GM15510 (cell line): ENCODE data around the gene FXYD4.

Source experiments
- POLR2A ChIP-seq: IDR thresholded peaks from 3 replicates; pipeline ENCODE4 v1.6.1; 2011; ENCODE audit warnings: borderline replicate concordance; ENCODE audit not compliant: insufficient read length; ENCODE audit errors: extremely low read depth

Gene FXYD4

GRCh38 chr10:43420369-43421200 lies 49.1 kb downstream of the FXYD4 start:
- peak; percentile 78 for TF ChIP-seq POLR2A

DNA sequence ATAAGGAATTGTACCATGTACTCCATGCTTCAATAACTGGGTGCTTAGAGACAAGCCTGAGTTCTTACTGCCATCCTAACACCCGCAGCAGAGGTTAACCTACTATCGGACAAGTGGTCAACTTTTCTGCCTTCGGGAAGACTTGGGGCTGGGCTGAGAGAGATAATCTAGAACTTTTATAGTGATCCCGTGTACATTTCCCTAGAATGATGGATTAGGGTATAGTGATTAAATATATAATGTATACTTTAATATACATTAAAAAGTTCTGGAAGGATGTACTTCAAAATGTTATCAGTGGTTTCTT lies 49.7 kb downstream of the FXYD4 start:
- TF ChIP-seq POLR2A = no peak

DNA sequence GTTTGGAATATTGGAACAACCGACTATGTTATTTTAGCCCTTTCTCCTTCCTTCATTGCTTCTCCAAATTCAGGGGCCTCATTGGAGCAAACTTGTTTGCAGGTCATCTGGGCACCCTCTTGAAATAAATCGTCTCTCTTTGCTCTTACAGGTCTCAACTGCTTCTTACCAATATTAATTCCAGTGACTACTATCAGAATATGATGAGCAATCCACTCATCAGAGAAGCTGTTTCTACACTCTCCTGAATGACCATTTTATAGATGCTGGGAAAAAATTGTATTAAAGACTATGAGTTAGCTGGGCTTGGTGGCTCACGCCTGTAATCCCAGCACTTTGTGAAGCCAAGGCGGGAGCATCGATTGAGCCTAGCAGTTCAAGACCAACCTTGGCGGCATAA lies 50.1 kb downstream of the FXYD4 start:
- TF ChIP-seq POLR2A = no peak

DNA sequence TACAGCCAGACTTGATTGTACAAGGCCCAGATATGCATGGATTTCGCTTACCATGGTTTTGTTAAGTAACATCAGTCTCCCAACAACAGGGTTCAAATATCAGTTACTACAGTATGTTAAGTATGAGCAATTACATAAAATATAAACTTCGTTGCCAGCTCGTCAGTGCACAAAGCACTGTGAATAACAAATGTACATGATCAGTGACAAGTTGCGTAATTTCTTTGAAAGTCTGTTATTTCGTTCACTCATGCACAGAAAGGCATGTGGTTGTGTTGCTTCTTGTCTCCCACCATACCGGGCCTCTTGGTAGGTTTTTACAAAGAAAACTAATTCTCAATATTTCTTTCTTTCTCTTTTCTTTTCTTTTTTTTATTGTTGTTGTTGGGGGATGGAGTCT lies 53.0 kb downstream of the FXYD4 start:
- no peak for TF ChIP-seq POLR2A
